ENCODE results near the gene TAGAP. TPM values are rescaled to one million over a fixed set of nuclear protein-coding genes. Genes with fewer than 3 reads are reported as not detected.
"Not testable (repeated sequence)": the region's sequence is repeated elsewhere in the genome, so short reads cannot be mapped to it uniquely, and the experiment has no call there.

TAGAP gene
- total and polyA plus RNA-seq, 2 donors (not counting 3 experiments of a cell fraction or from before 2014, with no cell fraction given): not detected

DNA sequence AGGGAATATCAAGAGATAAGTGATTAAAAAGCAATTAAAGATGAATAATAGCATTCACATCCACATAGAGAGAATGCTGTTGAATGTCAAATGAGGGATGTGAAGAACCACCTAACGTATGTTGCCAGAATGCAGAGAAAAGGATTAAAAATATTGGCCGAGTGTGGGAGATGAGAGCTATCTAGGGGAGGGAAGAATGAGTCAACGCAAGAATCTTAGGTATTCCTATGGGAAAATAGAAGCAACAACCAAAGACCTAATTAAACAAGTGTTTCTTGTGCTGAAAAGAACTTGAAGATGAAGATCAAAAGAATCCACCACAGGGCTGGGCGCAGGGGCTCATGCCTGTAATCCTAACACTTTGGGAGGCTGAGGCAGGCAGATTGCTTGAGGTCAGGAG, 32.6 kb downstream of the TAGAP start:
- Histone ChIP-seq H3K9ac (replicated peaks; ENCODE audit: extremely low read depth, insufficient read depth, low read length) (no peak overlapping the region), H2AFZ (ENCODE audit: low read depth, low read length) (no peak overlapping the region), H4K20me1 (replicated peaks; ENCODE audit: control insufficient read depth, extremely low read depth, insufficient read depth, low read length) (no peaks in the 10 kb centered on the region), H3K27me3 (ENCODE audit: control insufficient read depth in 2 of 2, insufficient read depth in 2 of 2, low read length in 2 of 2) (no peaks in the 10 kb centered on the region), H3K4me1 (ENCODE audit: control insufficient read depth, extremely low read depth, insufficient read depth, low read length) (no peaks in the 10 kb centered on the region), H3K9me3 (replicated peaks; ENCODE audit: control insufficient read depth, insufficient read depth, low read length) (no peaks in the 10 kb centered on the region), H3K9me1 (replicated peaks; ENCODE audit: control insufficient read depth, extremely low read depth, insufficient read depth, low read length) (no peaks in the 10 kb centered on the region), H3K79me2 (ENCODE audit: control insufficient read depth, insufficient read depth, low read length) (no peaks in the 10 kb centered on the region), H3K27ac (ENCODE audit: insufficient read depth, low read depth, low read length) (no peak overlapping the region), H3K4me2 (ENCODE audit: insufficient read depth, low read length) (no peak overlapping the region), H3K4me3 (replicated peaks in 1 of 3; ENCODE audit: insufficient read depth in 1 of 3, low read depth in 1 of 3, low read length in 3 of 3) (no peak overlapping the region), H3K36me3 (ENCODE audit: control insufficient read depth in 2 of 2, extremely low read depth in 1 of 2, insufficient read depth in 2 of 2, low read length in 2 of 2) (no peaks in the 10 kb centered on the region)
- no TSS peak for BruUV-seq (replicated peaks)
- no peak for FAIRE-seq
- intact Hi-C loops (cut with micrococcal nuclease) (no loop called here), dilution Hi-C loops (cut with MboI; ENCODE audit: extremely low pct_ligation_motif_present, low sequenced_read_pairs) (no loop called here)
- POLR2A ChIA-PET: no interaction called here
- CTCF ChIA-PET: no interaction called here
- no peak for DNase-seq (ENCODE audit: low read depth, low spot score)
- TF ChIP-seq GATA2 (IDR thresholded peaks at IDR 0.05; ENCODE audit: insufficient read depth, insufficient read length, low read depth, low read length): no peak
- no peak for TF ChIP-seq JUN (IDR thresholded peaks at IDR 0.05; ENCODE audit: borderline replicate concordance, insufficient read depth, insufficient read length, low read depth)
- TF ChIP-seq MYC (IDR thresholded peaks at IDR 0.05; ENCODE audit: low read depth, low read length): no peak
- TF ChIP-seq, protein P1, sequence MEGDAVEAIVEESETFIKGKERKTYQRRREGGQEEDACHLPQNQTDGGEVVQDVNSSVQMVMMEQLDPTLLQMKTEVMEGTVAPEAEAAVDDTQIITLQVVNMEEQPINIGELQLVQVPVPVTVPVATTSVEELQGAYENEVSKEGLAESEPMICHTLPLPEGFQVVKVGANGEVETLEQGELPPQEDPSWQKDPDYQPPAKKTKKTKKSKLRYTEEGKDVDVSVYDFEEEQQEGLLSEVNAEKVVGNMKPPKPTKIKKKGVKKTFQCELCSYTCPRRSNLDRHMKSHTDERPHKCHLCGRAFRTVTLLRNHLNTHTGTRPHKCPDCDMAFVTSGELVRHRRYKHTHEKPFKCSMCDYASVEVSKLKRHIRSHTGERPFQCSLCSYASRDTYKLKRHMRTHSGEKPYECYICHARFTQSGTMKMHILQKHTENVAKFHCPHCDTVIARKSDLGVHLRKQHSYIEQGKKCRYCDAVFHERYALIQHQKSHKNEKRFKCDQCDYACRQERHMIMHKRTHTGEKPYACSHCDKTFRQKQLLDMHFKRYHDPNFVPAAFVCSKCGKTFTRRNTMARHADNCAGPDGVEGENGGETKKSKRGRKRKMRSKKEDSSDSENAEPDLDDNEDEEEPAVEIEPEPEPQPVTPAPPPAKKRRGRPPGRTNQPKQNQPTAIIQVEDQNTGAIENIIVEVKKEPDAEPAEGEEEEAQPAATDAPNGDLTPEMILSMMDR (IDR thresholded peaks at IDR 0.05; ENCODE audit: extremely low read depth in 1 of 2, insufficient read depth in 1 of 2, low read depth in 1 of 2, low read length in 2 of 2): no peak
- no peak for TF ChIP-seq EZH2 (IDR thresholded peaks at IDR 0.05; ENCODE audit: borderline replicate concordance, low read depth, low read length, severe bottlenecking)

GRCh38 chr6:159010037-159010612, 34.7 kb downstream of the TAGAP start:
- H3K36me3 ChIP-seq (ENCODE audit: control insufficient read depth in 2 of 2, extremely low read depth in 1 of 2, insufficient read depth in 2 of 2, low read length in 2 of 2); H3K27me3 ChIP-seq (ENCODE audit: control insufficient read depth in 2 of 2, insufficient read depth in 2 of 2, low read length in 2 of 2); H3K4me3 ChIP-seq (replicated peaks in 1 of 3; ENCODE audit: insufficient read depth in 1 of 3, low read depth in 1 of 3, low read length in 3 of 3); BruUV-seq (replicated peaks); H3K27ac ChIP-seq (ENCODE audit: insufficient read depth, low read depth, low read length); H3K9ac ChIP-seq (replicated peaks; ENCODE audit: extremely low read depth, insufficient read depth, low read length); dilution Hi-C loops (cut with MboI; ENCODE audit: extremely low pct_ligation_motif_present, low sequenced_read_pairs); H4K20me1 ChIP-seq (replicated peaks; ENCODE audit: control insufficient read depth, extremely low read depth, insufficient read depth, low read length); intact Hi-C loops (cut with micrococcal nuclease); H3K9me1 ChIP-seq (replicated peaks; ENCODE audit: control insufficient read depth, extremely low read depth, insufficient read depth, low read length); H2AFZ ChIP-seq (ENCODE audit: low read depth, low read length); H3K79me2 ChIP-seq (ENCODE audit: control insufficient read depth, insufficient read depth, low read length); H3K4me1 ChIP-seq (ENCODE audit: control insufficient read depth, extremely low read depth, insufficient read depth, low read length); POLR2A ChIA-PET; H3K9me3 ChIP-seq (replicated peaks; ENCODE audit: control insufficient read depth, insufficient read depth, low read length); FAIRE-seq; H3K4me2 ChIP-seq (ENCODE audit: insufficient read depth, low read length); DNase-seq (ENCODE audit: low read depth, low spot score): not testable (repeated sequence)
- CTCF ChIA-PET: interaction anchor here (0.7 to 4.9 kb wide), 3 partner anchors 24 to 881 kb away, joined by 3 to 165 read pairs (median 3); partner anchors contain the start of gene MAS1
